NCI-H82 treated with DMSO at 0.1 percent for 48 hours (cell line): Measurements from ENCODE around the gene HIF1AN.

Experiments used
- DNase-seq: peaks from one replicate; lab custom pipeline; 2025; ENCODE audit not compliant: unreplicated experiment; lab: John Stamatoyannopoulos, UW

HIF1AN gene

DNA sequence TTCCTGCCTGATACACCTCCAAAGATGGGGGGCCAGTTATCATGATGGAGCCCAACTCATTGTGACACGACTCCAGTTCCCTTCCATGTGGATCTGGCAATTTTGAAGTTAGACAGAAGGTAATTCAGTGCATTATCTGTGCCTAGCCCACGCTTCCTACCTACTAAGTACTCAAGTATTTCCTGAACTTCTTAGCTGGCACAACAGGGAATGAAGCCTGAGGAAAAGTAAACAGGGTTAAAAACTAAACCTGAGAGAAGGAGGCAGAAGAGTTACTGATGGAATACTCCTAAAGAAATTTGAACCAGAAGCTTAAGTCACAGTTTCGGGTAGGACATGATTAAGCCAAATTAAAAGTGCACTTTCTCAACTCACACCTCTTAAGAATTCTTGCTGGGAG, 14.9 kb upstream of the HIF1AN start:
- no peak for DNase-seq

DNA sequence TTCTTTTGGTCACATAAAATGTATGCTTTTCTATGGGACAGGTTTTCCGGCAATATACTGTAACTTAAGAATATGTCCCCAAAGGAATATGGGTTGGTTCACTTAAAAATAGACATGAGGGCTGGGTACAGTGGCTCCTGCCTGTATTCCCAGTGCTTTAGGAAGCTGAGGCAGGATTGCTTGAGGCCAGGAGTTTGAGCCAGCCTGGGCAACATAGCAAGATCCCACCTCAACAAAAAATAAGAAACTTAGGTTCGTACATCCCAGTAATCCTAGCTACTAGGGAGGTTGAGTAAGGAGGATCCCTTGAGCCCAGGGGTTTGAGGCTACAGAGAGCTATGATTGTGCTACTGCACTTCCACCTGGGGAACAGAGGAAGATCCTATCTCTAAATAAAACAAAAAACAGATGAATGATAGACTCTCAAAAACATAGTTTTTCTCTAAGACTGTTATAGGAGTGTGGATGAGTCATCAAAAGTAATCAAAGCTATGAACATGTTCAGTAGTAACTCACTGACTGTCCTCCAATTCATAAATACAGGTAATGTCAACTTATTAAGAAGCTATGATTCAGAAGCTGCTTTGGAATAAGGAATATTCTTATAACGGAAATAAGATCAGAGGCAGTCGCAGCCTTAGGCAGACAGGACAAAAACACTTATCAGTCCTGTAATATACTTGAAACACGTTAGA, 13.5 kb upstream of the HIF1AN start:
- DNase-seq: no peak

DNA sequence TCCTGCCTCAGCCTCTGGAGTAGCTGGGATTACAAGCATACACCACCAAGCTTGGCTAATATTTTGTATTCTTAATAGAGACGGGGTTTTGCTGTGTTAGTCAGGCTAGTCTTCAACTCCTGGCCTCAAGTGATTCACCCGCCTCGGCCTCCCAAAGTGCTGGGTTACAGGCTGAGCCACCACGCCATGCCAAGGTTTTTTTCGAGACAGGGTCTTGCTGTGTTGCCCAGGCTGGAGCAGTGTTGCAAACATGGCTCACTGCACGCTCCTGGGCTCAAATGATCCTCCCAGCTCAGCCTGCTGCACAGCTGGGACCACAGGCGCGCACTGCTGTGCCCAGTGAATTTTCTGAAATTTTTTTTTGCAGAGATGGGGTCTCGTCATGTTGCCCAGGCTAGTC, 12.8 kb upstream of the HIF1AN start:
- DNase-seq: no peak

DNA sequence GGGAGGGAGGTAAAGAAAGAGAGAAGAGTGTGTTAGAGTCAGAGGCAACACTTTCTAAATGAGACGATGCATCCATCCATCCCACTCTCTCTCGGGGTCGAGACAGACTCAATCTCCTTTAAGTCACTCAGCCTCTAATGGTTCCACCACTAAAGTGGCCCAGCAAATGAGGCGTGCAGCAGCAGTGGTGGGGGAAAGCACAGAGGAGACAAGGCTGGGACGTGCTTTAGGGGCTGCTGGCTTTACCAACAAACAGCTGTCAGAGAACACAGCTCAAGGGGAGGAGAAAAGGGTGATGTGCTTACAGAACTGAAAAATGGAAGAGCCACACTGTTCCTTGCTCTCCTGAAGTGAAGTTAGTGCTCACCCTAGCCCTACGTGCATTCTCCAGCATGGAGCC, 11.5 kb upstream of the HIF1AN start:
- DNase-seq: no peak

DNA sequence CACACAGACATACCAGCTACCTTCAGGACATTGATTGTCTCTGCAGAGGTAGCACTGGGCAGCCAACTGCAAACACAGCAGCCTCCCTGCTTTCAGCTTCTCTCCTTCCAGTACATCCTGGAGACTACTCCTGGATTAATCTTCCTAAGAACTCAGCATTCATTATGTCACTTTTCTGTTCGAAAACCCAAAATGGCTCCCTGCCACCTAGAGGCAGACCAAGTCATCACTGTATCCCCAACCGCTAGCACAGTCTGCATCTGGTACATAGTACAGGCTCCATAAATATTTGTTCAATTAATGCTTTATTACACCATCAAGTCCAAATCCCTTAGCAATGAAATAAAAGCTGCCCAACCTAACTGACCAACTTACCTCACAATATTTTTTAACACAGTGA, 11.1 kb upstream of the HIF1AN start:
- DNase-seq: no peak

DNA sequence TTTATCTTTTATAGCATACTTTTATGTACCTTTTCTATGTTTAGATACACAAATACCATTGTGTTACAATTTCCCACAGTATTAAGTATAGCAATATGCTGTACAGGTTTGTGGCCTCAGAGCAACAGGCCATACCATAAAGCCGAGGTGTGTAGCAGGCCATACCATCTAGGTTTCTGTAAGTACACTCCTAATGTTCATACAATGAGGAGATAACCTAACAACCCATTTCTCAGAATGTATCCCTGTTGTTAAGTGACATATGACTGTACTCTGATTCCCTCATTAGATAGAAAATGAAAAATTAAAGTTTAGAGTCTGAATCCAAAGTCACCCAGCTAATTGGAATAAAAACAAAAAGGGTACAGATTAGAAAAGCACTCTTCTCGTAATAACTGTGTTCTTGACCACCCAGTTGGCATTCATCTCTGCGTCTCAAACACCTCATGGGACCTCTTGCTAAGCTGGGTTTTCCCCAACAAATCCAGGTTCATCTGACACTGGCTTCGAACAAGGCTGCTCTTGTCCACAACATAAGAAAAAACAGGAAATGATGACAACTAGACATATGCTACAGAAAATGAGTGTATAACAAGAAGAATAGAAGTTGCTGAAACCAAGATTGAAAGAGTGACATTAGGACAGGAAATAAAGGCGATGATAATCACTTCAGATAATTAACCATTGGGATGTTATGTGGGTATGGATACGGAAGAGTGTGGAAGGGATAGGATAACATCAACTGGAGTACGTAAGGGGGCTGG, 7.4 kb upstream of the HIF1AN start:
- DNase-seq: no peak

DNA sequence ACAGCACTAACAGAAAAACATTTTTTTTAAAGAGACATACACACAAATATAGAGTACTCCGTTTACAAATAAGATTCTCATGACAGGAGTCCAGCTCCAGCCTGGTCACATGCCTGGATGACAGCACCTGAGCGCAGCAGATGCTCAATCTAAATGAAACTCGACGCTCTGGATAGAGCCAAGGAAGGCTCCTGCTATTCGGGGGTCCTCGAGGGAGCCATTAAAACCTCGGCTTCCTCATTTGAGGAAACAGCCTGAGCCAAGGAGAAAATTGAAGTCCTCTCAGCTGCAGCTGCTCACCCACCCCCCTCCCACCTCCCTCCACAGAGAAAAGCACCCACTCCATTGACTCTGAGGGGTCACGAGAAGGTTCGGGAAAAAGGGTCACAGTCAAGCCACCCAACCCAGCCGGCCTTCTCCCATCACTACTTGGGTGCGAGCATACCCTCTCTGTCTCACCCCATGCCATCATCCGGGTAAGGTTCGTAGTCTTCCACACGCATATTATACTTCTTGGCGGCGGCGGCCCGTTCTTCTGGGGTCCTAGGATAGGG, 6.7 kb upstream of the HIF1AN start:
- DNase-seq: no peak

DNA sequence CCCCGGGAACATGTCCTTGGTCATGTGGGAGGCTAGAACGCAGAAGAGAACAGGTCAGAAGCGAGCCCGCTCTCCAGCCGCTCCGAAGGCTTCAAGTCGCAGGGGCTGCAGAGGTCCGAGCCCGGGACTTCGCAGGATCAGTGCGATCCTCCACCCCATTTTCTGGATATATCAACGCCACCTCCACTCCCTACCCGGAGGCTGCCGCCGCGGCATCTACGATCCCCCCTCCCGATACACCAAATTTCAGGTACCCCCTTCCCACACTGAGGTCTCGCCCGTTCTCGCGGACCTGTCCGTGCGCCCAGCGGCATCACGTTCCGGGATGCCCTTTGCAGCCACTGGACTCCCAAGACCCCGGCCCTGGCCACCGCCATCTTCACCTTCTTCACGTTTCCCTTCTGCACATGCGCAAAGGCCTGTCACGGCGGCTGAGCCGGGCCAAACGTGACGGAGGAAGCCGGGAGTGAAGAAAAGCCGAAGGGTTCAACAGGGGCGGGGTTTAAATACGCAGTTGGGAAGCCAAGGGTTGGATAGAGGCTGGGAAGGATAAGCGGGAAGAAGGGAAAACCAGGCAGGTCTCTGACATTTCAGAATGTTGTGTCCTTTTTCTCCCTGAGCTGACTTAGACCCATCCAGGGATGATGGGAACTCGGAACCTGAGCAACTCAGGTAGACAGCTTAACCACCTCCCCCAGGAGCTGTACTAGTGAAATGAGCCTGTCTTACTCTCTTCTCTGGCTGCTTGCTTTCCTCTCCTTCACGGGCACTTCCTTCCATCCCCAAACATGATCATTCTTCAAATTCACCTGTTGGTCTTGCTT, 6.1 kb upstream of the HIF1AN start, which contains the start of gene NDUFB8:
NDUFB8 (minus strand) TSS at position 397 of the 824 bp plus-strand sequence; CDS start at position 377, 20 bp downstream.
- peak; percentile 56 for DNase-seq

DNA sequence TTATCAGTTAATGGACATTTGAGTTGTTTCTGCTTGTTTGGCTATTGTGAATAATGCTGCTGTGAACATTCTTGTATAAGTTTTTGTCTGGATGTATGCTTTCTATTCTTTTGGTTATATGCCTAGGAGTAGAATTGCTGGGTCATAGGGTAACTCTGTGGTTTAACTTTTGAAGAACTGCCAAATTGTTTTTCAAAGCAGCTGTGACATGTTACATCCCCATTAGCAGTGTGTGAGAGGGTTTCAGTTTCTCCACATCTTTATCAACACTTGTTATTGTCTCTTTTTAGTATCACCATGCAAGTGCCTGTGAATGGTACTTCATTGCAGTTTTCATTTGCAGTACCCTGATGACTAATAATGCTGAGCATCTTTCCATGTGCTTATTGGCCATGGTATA, 4.0 kb upstream of the HIF1AN start:
- no peak for DNase-seq

DNA sequence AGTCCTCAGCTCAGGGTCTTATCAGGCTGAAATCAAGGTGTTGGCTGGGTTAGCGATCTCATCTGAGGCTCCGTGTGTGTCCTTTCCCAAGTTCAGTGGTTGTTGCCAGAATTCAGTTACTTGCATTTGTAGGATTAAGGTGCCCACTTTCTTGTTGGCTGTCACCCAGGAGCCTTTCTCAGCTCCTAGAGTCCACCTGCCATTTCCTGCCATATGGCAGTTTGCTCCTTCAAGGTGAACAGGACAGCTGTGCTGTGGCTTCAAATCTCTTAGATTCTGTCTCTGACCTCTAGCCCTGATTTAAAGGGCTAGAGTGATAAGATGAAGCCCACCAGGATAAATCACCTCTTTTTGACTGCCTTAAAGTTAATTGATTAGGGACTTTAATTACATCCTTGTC, 1.0 kb upstream of the HIF1AN start:
- peak; percentile 52 for DNase-seq

DNA sequence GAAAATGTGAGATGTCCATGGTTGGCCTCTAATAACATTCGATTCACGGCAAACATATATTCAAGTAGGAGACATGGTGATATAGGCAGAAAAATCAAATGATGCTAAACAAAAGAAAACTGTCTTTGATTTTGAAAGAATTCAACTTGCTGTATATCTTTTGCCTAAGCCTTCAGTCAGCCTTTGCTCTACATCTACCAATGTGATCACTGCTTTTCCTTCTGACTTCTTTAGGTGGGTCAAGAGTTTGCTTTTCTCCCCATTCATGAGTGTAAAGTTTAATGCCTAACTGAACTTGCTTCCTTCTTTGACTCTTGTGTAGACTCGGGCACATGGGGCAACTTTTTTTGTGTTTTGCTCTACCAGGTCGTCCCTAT, 417 bp upstream of the HIF1AN start:
- no peak for DNase-seq

DNA sequence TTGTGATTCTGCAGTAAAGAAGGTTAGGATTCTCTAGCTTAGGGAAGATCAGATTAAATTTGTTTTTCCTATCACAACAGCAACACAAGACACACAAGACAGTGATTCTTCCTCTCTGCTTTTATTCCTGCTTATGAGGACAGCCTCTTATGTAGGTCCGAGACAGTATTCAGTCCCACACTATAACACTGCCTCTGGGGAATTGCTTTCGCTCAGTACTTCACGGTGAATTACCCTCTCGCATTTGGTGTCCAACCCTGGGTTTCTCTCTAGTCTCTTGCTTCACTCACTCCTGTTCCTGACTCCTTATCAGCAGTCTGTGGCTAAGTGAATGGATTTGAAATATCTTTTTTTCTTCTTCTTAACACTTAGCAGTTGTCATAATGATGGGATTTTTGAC, 1.7 kb downstream of the HIF1AN start:
- DNase-seq: no peak

DNA sequence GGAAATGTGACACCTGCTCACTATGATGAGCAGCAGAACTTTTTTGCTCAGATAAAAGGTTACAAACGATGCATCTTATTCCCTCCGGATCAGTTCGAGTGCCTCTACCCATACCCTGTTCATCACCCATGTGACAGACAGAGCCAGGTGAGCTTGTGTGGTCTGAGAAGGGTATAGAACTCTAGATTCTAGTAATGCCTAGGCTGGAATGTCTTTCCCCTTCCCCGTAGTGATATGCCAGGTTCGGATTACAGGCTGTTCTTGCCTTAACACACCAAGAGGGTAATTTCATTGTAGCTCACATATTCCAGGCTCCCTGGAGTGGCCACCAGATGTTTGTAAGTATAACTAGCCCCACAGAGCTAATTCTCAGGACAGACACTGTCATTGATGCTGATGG, 9.2 kb downstream of the HIF1AN start:
- no peak for DNase-seq

DNA sequence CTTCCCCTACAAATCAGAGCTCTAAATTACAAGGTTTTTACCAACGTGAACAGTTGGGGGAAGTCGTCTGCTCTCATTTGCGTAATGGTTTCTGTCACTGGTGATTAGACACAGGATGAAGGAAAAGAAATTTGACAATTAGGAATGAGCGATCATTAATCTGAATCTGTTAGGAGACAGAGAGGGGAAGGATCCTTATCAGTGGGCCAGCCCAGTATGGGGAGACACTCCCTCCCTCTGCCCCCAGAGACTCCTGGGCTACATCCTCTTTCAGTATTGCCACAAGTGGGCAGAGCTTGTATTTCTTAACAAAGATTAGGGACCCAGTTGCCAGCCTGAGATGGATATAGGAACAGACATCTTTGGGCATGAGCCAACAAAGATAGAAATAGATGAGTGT, 15.5 kb downstream of the HIF1AN start:
- no peak for DNase-seq

DNA sequence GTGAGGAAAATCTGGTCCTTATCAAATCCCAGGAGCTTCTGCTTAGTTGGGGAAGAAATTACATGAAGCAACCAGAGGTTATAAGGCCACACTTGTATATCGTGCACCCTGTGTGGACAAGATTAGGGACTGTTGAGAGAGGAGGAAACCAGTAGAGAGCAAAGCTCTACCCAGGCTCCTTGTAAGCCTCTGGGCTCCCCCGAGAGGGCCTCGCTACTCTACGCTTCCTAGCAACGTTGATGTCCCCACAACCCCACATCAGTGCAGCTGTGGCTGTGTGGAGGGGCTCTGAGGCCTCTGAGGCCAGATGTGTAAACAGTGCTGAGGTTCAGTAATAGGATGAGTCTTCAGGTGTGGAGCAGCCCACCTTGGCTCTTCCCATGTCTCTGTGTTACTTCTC, 16.0 kb downstream of the HIF1AN start:
- no peak for DNase-seq

DNA sequence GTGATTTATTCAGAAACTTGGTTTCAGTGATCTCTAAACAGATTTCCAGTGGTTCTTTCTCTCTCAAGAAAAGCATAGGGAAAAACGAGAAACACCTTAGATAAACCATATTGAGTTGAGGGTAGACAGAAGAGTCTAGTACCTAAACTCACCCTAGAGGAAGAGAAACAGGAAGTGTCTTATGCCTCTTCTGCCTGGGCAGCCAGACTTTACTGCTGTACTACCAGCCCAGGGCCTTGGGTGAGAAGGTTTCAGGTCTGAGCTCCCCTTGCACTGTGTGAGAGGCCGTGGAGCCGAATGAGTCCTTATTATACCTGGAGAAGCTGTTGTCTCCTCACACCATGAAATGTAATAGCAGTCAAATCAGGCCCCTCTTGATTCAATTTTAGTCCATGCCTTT, 18.2 kb downstream of the HIF1AN start:
- no peak for DNase-seq

DNA sequence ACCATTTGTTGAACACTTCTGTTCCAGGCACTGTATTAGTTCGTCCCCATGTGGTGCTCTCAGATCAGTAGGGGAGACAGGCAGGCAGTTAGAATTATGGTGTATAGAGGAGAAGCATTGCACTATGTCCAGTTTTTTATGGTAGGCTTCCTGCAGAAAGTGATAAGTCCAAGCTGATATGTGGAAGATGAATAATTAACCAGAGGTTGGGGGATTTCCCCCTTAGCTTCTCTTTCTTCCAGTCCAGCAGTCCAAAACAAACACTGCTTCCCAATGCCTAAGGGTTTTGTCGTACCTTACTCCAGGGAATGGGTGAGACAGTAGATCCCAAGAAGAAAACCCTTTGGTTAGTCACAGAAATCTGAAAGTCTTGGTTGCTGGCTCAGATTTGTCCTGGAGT, 19.2 kb downstream of the HIF1AN start:
- no peak for DNase-seq

DNA sequence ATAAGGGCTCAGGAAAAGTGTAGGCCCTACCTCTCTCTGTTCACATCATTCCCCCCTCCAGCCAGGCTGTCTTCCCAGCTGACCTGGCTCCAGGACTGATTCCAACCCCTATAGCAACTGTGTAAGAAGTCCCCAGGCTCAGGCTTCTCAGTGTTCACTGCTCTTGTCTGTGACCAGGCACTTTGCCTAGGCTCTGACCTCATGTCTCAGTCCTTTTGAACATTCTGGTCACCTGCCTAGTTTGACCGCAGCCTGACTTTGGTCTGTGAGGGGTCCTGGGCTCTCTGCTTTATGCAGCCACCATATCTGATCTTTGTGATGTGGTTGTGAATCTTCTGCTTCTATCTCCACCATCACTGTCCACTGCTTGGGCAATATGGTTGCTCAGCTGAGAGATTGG, 24.5 kb downstream of the HIF1AN start:
- DNase-seq: no peak

DNA sequence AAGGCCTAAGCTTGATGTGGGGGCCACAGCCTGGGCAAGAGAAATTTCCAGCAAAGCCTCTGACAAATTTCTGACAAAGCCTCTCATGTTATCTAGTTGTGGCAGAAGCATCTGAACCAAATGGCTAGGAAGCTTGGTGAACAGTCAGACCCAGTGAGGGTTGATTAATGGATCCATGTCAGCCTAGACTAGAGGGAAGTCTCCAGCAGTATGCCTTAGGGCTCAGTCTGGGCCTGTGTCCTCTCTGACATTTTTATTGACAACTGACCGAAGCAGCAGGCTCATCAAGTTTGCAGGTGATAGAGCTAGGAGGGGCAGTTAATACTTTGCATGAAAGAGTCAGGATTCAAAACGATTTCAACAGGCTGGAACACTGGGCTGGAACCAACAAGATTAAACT, 25.3 kb downstream of the HIF1AN start:
- no peak for DNase-seq

DNA sequence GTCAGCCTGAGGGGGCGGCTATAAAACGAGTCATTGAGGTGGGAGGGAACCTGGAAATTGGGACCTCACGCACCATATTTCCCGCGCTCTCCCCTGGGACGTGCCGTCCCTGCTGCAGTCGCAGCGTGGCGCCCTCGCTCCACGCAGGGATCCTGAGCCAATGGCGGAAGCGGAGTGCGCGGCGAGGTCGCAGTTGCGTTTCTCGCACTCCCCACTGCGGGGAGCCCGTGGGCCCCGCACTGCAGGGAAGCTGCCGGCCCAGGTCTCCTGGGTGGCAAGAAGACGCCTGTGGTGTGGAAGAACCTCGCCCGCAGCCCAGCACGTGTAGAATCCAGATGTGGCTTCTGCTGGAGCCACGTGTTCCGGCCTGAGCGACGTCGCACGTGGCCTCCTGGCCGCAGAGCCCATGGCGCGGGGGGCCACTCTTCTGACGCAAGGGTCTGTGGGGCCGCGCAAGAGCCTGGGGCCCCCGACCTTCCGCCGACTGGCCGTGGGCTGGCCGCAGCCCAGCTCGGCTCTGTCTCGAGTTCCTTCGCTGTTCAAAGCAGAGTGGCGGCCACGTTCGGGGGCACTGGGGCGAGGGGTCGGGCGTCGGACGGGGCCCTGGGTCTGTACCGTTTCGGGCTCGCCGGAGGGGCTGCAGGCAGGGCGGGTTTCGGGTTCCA, 26.4 kb downstream of the HIF1AN start:
- DNase-seq: peak; percentile 9
